ENCODE measurements around the gene ROR2. TPM values are rescaled to one million over a fixed set of nuclear protein-coding genes. Genes with fewer than 3 reads are reported as not detected.

The ROR2 gene
- total and polyA plus RNA-seq, 2 of the 8 experiments (the other 6 are each of a cell fraction or from before 2014, with no cell fraction given): 2.7 to 4.3 TPM

GRCh38 chr9:91775011-91775707 lies 174.9 kb downstream of the ROR2 start (continued):
- no peak for TF ChIP-seq NANOG (IDR thresholded peaks at IDR 0.05; ENCODE audit: insufficient read depth, low read depth, low read length, poor library complexity, severe bottlenecking)
- 0 out of 2 replicates have a peak, but pooled peaks have one; percentile 30 for TF ChIP-seq RXRA (IDR thresholded peaks at IDR 0.05; ENCODE audit: insufficient read depth, low read depth, low read length)
- TF ChIP-seq CBX5 (IDR thresholded peaks at IDR 0.05; ENCODE audit: low read depth, low read length): no peak
- no peak for TF ChIP-seq CBX8 (IDR thresholded peaks at IDR 0.05; ENCODE audit: borderline replicate concordance, low read depth, low read length)
- no peak for TF ChIP-seq HDAC6 (IDR thresholded peaks at IDR 0.05; ENCODE audit: low read depth, low read length)
- no peak for TF ChIP-seq SRF (IDR thresholded peaks at IDR 0.05; ENCODE audit: low read depth, low read length)
- TF ChIP-seq SIX5 (IDR thresholded peaks at IDR 0.05; ENCODE audit: low read depth, low read length): no peak
- 0 out of 2 replicates have a peak, but pooled peaks have one; percentile 28 for TF ChIP-seq TCF12 (IDR thresholded peaks at IDR 0.05; ENCODE audit: low read depth, low read length)
- TF ChIP-seq SIN3A (conservative IDR thresholded peaks at IDR 0.05 in 1 of 2, IDR thresholded peaks at IDR 0.05 in 1 of 2; ENCODE audit: low read depth in 1 of 2, low read length in 2 of 2): no peak
- TF ChIP-seq E2F6 (IDR thresholded peaks at IDR 0.05): no peak

Data from H1 (cell line).